ENCODE data around the gene EMID1. TPM values are rescaled to one million over a fixed set of nuclear protein-coding genes. Genes with fewer than 3 reads are reported as not detected.

The EMID1 gene
- total RNA-seq, 1 donor from 2014 or later, result 33.8 TPM

- no peak for FAIRE-seq
- DNase-seq (ENCODE audit: low spot score in 2 of 2), result no peak
Measured at GRCh38 chr22:29256606-29257325, 51.1 kb downstream of the EMID1 start.

GRCh38 chr22:29257751-29258181, 52.1 kb downstream of the EMID1 start:
- no peak for FAIRE-seq
- DNase-seq (ENCODE audit: low spot score in 2 of 2), result no peak

DNA sequence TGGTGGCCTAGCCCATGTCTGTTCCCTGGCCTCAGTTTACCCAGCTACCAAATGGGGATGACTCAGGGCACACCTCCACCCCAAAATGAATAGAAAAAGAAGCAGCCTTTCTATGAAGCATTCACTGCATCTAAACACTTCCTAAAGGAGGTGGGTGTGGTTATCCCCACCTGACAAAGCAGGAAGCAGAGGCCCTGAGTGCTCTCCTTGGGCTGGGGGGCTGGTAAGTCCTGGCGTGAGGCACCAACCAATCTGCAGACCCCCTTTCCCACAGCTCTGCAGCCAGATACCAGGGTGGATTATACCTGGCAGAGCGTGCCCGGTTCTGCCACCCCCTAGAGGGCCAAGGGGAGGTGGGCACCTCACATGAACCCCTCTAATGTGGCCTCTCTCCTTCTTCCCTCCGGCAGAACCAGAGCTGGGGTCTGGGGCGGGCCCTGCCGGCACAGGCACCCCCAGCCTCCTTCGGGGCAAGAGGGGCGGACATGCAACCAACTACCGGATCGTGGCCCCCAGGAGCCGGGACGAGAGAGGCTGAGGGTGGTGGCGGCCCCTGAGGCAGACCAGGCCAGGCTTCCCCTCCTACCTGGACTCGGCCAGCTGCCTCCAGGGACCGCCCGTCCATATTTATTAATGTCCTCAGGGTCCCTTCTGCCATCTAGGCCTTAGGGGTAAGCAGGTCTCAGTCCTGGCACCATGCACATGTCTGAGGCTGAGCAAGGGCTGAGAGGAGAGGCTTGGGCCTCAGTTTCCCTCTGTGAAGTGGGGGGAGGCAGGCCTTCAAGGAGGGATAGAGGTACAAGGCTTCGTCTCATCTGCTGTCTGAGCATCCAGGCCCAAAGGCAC, 52.9 kb downstream of the EMID1 start:
- DNase-seq (ENCODE audit: low spot score in 2 of 2), result no peak
- FAIRE-seq, result no peak

- DNase-seq (ENCODE audit: low spot score in 2 of 2), result no peak
- FAIRE-seq, result no peak
Measured at GRCh38 chr22:29259253-29259899, 53.7 kb downstream of the EMID1 start.

- FAIRE-seq (no peak), DNase-seq (ENCODE audit: low spot score in 2 of 2) (no peak)
Measured at GRCh38 chr22:29260031-29260560, 54.4 kb downstream of the EMID1 start.

DNA sequence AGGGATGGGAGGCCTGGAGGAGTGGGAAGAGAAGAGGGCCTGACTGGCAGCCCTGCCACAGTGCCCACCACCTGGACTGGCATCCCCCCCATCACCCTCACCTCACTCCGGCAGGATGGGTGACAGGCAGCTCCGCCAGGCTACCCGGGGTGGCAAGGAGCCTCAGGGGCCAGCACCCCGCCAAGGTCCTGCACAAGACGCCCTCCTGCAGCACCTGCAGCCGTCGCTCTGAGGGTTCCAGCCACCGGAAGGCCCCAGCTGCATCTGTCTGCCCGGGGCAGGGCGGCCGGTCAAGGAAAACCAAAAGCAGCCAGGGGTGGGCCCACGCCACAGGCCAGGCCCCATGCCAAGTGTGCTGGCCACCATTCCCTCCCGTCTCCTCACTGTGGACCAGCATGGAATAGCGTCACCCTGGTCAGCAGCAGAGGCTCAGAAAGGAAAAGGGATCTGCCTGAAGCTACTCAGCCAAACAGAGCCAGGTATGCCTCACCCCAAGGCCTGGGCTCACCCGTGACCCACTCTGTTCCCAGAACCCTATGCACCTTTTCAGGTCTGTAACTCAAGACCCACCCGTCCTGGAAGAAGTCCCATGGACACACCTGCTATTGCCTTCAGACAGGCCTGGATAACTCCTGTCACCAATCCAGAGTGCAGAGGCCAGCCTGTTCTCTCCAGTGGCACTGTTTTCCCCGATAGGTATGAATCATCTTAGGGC, 55.1 kb downstream of the EMID1 start:
- DNase-seq (ENCODE audit: low spot score in 2 of 2), result no peak
- FAIRE-seq, result no peak

- DNase-seq (ENCODE audit: low spot score in 2 of 2) (no peak), FAIRE-seq (no peak)
Measured at GRCh38 chr22:29263791-29264276, 58.1 kb downstream of the EMID1 start.

DNA sequence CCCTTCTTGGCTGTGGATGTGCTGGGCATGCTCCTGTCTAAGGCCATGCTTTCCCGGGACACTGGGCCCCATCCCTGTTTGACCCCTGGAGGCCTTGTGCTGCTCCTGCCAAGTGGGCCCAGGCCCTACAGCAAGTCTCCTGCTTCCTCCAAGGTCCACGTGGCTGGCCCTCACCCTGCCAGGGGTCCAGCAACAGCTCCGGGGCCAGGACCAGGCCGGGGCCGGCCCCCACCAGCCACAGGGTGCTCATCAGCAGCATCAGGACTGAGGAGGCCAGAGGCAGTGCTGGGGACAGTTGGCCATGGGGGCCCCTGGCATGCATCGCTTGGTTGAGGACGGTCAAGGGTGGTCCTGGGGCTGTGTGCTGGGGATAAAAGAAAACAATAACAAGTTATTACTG, 59.6 kb downstream of the EMID1 start:
- FAIRE-seq, result no peak
- DNase-seq (ENCODE audit: low spot score in 2 of 2), result no peak

DNA sequence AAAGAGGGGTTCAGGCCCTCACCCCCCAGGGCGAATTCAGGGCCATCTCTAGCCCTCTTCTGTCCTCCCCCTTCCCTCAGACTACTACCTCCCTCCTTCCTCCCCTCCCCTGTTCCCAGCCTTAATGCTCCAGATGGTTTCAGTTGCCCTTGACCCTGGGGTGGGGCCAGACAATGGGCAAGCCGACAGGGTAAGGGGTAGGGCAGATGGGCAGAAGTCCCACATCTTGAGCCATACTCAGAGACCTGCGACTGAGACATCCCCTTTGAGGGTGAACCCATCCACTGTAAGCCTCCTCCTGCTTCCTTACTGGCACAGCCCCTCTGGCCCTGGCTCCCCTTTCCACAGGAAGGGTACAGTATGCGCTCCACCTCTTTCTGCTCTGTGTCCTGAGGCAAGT, 60.2 kb downstream of the EMID1 start:
- DNase-seq (ENCODE audit: low spot score in 2 of 2) (no peak), FAIRE-seq (no peak)

GRCh38 chr22:29266564-29267461, 61.1 kb downstream of the EMID1 start:
- DNase-seq (ENCODE audit: low spot score in 2 of 2) (no peak), FAIRE-seq (no peak)

DNA sequence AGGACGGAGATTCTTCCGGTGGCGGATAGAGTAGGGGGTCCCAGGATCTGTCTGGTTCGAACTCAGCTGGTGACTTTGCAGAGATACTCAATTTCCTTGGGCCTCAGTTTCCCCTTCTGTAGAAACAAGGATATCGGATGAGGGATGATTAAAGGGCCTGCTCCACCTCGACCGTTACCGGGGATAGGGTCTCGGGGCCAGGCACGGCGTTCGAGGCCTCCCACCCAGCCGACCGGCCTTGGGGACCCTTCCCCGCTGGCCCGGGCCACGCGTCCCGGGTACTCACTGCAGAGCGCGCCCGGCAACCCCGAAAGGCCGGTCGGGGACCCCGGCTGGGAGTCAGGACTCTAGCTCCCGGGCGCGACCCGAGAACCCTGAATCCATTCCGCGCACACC, 61.8 kb downstream of the EMID1 start:
- FAIRE-seq (no peak), DNase-seq (ENCODE audit: low spot score in 2 of 2) (no peak)

DNA sequence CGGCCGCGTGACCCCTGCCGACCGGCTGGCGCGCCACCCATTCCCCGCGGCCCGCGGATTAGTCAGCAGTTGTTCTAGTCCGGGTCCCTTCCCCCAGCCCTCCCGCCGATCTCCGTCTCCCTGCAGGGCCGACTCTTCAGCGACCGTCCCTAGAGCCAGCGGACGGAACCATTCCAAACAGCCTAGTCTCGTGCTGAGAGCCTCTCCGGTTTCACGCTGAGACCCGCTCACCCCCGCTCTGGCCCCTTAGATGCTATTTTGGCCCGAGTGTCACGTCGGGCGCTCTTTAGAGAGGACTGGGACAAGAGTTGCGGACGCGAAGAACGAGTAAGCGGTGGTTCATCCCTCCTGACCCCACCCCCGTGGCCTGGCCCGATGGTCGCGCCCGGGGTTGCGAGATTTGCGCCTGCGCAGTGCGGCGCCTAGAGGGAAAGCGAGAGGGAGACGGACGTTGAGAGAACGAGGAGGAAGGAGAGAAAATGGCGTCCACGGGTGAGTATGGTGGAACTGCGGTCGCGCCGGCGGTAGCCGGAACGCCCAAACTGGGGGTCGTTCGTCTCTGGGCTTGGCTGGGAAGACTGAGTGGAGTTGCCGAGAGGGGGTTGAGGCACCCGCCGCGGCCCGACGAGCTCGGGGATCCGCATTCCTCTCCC, 62.3 kb downstream of the EMID1 start, which contains the start of the genes EWSR1 and RHBDD3:
EWSR1 (plus strand) TSS at position 411 of the 653 bp plus-strand sequence; CDS start at position 480, 69 bp downstream.
RHBDD3 (minus strand) TSS at position 124 of the 653 bp plus-strand sequence. CDS start 2,355 bp downstream, outside the sequence.
- DNase-seq (ENCODE audit: low spot score in 2 of 2) (peak; percentile 95), FAIRE-seq (no peak)

DNA sequence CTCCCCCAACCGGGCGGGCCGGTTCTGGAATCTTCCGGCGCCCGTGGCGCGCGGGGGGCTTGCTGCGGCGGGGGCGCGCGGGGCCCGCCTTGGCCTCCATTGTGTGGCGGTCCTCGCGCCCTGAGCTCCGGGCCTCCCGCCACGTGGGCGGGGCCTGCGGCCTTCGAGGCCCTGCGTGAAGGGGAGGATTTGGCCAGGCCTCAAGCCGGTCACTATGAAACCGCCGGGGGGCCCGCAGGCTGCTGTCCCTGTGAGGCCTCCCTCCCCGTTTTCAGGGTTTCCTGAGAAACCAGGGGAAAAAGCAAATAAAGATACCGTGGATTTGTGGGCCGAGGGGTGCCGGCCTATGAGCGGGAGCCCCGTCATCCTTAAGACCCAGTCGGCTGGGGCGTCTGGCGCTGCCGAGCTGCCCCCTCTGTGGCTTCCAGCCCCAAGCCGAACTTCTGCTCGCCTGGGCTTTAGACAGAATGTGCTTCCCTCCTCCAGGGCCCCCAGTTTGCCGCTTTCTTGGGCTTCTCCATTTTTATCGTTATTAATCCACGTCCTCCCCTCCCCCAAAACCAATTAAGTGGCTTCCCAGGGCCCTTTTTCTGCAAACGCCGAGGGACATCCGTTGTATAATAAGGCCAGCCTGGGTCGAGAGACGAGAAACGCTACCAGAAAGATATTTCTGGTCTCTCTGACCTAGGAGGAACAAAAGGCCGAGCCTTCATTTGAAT, 63.0 kb downstream of the EMID1 start:
- peak; percentile 65 to 69 for DNase-seq (ENCODE audit: low spot score in 2 of 2)
- FAIRE-seq, result no peak

DNA sequence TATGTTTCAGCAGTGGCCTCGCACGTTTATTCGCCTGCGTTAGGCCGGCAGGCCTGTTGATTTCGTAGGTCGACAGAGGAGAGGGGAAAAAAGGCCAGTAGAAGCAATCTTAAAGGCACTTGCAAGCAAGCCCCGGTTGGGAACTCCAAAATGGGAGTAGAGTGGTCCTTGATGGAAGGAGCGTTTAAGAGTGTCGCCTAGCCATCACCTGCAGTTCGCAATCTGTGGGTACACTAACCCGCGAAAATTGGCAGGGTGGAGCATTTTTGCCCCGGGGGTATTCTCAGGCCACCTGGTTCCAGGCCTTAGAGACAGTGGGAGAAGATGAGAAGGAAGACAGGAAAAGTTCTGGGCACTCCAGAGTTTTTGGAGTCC, 63.5 kb downstream of the EMID1 start:
- DNase-seq (ENCODE audit: low spot score in 2 of 2) (no peak), FAIRE-seq (no peak)

DNA sequence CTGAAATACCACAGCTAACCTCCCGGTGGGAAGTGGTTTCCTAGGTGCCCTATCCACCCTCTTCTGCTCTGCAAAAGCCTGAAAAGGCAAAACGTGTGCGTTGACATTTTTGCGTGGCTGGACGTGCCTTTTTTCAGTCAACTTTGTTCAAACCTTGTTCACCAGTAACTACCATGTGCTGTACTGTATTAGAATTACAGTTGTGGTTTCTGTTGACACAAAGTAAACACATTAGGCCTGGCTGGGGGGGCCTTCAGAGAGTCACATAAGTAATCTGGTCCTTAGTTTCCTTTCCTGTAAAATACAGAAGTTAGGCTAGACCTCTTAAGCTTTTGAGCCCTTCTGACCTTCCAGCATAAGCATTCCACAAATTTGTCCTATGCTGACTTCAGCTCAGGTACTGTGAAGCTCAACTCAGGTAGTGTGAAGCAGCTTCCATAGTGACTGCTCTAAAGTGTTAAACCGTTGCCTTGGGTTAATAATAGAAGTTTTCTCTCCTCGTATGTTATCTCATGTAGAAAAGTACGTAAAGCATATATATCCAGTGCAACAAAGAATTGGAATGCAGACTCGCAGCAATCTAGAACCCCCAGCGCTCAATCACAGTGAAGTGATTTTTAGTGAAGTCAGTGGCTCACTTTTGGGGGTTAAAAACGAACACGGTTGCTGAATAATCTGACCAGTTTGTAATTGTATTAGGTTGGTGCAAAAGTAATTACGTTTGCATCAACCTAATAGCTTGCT, 64.2 kb downstream of the EMID1 start:
- FAIRE-seq, result no peak
- no peak for DNase-seq (ENCODE audit: low spot score in 2 of 2)

GRCh38 chr22:29270475-29271271, 65.0 kb downstream of the EMID1 start:
- no peak for FAIRE-seq

More at GRCh38 chr22:29270475-29271271, 65.0 kb downstream of the EMID1 start:
- no peak for DNase-seq (ENCODE audit: low spot score in 2 of 2)

All from frontal cortex (tissue), 4 donors.